ENCODE data around the gene CLIP2.

The CLIP2 gene

DNA sequence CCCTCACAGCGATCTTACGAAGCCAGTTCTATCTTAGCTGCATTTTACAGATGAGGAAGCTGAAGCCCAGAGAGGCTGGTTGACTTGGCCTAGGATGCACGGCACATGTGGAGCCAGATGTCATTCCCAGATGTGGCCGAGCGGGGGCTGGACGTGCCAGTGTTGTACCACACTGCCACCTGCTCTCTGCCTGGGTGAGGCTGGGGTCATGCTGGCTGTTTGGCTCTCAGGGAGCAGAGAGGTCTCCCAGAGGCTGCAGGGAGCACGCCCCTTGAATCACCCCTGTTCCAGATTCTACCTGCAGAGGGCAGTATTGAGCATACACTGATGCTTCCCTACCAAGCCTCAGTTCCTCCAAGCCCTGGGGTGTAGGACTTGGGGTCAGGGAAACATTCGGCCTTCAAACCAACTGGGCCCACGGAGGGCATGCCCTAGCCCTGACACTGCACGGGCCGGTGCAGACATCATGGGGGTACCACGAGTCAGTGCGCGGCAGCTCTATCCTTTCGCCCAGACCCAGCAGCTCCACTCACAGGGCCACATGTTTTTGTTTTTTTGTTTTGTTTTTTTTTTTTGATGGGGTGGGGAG lies 160.7 kb downstream of the CLIP2 start:
- peak; percentile 45 for DNase-seq

DNA sequence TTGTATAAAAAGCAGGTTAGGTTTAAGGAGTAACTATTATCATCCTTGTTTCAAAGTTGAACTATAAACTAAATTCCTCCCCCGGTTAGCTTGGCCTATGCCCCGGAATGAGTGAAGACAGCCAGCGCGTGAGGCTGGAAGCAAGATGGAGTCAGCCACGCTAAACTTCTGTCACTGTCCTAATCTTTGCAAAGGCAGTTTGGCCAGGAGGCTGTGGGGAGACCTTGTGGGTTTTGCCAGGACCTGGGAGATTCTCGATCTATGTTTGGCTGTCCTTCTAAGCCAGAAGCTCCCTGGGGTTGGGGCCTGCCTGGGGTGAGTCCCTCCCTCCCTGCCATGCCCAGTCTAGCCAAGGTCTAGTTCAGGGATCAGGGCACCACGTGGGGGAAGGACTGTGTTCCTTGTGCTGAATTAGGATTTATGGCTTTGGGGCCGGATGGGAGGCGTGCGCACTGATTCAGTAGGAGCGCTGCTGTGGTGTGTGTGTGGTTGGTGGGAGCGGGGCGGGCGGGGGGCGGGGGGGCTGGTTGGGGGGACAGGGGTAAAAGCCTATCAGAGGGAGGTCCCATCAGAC lies 163.6 kb downstream of the CLIP2 start:
- peak; percentile 59 for DNase-seq

DNA sequence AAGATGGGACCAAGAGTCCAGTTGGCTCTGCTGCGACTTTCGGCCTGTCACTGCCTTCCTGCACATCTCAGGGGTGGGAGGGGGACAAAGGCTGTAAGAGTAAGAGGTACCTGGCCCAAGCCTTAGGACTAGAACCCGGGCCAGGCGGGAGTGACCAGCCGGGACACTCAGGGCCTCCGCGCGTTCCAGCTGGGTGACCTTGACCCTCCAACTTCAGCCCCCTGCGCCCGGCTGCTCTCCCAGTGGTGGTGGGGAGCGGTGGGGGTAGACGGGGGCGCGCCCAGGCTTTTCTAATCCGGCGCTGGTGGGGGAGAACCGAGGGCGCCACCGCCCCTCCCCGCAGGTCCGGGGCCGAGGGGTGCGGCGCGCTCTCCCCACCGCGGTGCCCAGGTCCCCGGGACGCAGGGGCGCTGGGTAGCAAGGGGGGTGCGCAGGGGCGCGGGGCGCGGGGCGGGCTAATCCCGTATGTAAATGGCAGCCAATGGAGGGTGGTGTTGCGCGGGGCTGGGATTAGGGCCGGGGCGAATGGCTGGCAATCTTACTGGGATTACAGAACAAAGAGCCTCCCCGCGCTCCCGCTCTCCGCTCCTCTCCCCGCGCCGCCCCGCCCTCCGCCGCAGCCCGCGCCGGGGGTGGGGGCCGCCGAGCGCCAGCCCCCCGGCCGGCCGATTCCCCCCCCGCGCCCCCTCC lies 164.3 kb downstream of the CLIP2 start, which contains the start of gene GTF2IRD1:
TSS of gene GTF2IRD1 (plus strand) at position 585 of the 690 bp plus-strand sequence. CDS start 54,175 bp downstream, outside the sequence.
- peak; percentile 89 for DNase-seq

DNA sequence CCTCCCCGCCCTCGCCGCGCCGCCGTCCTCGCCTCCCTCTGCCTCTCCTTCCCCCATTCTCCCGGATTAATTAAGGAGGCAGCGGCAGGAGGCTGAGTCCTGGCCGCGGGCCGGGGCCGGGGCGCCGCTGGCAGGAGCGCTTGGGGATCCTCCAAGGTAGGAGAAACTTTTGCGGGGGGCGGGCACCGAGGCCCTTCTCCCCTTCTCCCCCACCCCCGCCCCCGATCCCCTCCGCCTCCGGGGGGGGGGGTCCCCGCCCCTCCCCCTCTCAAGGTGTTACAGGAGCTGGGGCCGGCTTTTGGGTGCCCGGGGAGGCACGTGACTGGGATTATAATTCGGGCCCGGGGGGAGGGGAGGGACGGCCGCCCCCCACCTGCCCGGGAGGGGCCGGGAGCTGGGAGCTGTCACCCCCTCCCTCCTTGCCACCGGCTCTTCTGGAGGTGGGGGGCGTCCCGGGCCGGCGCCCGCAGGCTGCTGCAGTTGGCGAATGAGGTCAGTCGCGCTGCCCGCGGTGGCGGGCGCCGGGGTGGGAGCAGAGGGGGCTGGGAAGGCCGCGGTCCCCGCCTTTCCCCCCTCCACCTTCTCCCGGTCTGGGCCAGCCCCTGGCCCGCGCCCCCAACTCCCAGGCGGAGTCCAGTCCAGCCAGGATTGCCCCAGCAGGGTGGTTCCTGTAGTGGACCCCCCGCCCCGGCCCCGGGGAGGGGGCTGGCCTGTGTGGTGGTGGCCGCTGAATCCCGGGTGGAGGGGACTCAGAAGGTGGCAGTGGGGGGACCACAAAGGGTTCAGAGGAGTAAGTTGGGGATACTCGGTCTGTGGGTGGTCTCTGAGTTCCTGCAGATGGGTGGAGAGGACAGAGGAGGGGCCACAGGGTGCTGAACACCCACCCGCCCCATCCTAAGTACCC lies 165.1 kb downstream of the CLIP2 start:
- peak; percentile 69 for DNase-seq

DNA sequence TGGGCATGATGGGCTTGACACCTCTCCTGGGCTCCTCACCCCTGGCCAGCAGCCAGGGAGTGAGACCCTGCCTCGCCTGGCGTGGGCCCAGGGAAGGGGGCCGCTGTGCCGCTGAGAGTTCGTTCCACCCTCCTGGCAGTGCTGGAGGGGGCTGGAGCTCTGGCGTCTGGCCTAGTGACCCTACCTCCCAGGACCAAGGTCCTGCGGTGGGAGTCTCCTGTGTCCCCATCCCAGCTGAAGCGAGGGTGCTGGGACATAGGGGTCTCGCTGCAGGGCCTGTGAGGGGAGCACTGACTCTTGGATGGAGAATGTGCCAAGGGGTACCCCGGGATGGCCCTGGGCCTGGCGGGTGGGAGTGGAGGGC lies 165.7 kb downstream of the CLIP2 start:
- DNase-seq: peak; percentile 51

DNA sequence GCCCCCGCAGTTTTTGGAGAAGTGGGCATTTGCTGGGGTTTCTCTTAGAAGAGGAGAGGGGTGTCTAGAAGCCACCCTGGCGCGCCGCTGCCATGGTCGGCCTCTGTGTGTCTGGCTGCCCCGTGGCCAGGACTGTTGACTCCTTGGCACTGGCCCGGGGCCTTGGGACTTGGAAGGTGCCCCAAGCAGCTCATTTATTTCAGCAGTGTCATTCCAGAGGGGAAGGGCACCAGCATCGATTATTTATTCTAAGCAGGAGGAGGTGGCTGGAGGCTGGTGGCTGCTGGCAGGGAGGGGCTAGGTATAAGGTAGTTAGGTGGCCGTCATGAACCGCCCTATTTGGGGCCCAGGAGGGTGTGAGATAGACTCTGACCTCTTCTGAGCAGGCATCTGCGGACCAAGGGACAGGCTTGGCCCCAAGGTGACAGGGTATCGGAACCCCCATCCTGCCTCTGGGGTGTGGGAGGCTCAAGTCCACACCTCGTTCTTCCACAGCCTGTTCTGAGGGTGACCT lies 166.1 kb downstream of the CLIP2 start:
- DNase-seq: no peak
